ENCODE results near the gene SLC4A4.

GRCh38 chr4:71487344-71487920 is 148.6 kb downstream of the SLC4A4 start:
- no peak for TF ChIP-seq CTCF (IDR thresholded peaks at IDR 0.05; ENCODE audit: low read depth, low read length)
- no peak for TF ChIP-seq POLR2A (IDR thresholded peaks at IDR 0.05; ENCODE audit: extremely low read depth, insufficient read length)
- no peak for TF ChIP-seq MAX (IDR thresholded peaks at IDR 0.05; ENCODE audit: low read depth, low read length)
